Skeletal muscle satellite cell (primary cell): Measurements from ENCODE around the gene KMT2E.
A peak's percentile ranks its signal among the peaks of the same experiment; 100 is the strongest.
"Not testable (repeated sequence)": the region's sequence is repeated elsewhere in the genome, so short reads cannot be mapped to it uniquely, and the experiment has no call there.

Experiments
- H3K27me3 ChIP-seq: 2 replicates; pipeline ENCODE4 v1.7.0; 2013; ENCODE audit warnings: low read length; ENCODE audit not compliant: control insufficient read depth, insufficient read depth
- H3K36me3 ChIP-seq: 2 replicates; pipeline ENCODE4 v1.7.0; 2013; ENCODE audit warnings: mild to moderate bottlenecking, control low read depth, low read length; ENCODE audit not compliant: insufficient read depth
- H3K4me1 ChIP-seq: 2 replicates; pipeline ENCODE4 v1.7.0; 2013; ENCODE audit warnings: low read length; ENCODE audit not compliant: control insufficient read depth, insufficient read depth
- H3K4me2 ChIP-seq: 2 replicates; pipeline ENCODE4 v1.7.0; 2013; ENCODE audit warnings: mild to moderate bottlenecking, low read length
- H3K4me3 ChIP-seq: 2 replicates; pipeline ENCODE4 v1.7.0; 2013; ENCODE audit warnings: low read length
- H3K9ac ChIP-seq: 2 replicates; pipeline ENCODE4 v1.7.0; 2013; ENCODE audit warnings: mild to moderate bottlenecking, low read depth, low read length, moderate library complexity
- H3K9me3 ChIP-seq: replicated peaks from 2 replicates; pipeline ENCODE4 v1.7.0; 2013; ENCODE audit warnings: mild to moderate bottlenecking, control low read depth, low read length

KMT2E gene

DNA sequence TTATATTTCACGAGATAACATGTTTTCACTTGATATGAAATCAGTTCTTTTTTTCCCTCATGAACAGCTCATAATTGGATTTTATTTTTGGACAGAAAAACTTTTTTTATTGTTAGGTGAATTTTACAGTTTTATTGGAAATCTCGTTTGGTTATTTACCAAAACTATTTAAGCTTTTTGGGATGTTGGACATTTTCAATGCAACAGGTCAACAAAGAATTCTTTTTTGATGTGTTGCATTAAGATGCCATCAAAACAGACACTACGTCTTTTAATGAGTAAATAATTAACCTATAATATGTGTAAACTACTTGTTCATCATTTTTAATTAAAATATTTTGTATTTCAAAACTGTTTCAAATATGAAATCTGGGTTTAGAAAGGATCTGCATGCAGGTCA, 5.3 kb downstream of the KMT2E start:
- H3K4me1 ChIP-seq, result peaks cover 31% of the 10 kb centered on the region
- H3K4me3 ChIP-seq, result no peak overlapping the region
- H3K27me3 ChIP-seq, result no peaks in the 10 kb centered on the region
- no peak overlapping the region for H3K9ac ChIP-seq
- H3K36me3 ChIP-seq, result no peaks in the 10 kb centered on the region
- no peaks in the 10 kb centered on the region for H3K9me3 ChIP-seq
- H3K4me2 ChIP-seq, result peak overlapping the region; percentile 32

DNA sequence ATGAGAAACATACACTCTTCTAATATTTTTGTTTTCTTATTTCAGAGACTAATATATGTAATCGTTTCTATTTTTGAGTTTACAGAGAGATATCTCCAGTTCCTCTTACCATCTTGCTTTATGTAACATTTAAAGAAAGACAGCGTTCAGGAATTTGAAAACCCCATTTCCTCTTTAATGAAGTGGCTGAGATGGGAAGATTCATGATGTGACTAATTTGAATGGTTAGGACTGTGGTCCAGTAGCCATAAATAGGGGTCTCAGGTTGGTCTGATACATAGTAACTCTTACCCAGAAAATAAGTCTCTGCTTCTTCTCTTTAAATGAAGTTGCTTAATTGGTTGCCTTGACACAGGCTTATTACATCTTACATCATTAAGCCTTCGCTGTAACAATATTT, 6.9 kb downstream of the KMT2E start:
- Histone ChIP-seq H3K9me3 (no peaks in the 10 kb centered on the region), H3K4me3 (no peak overlapping the region), H3K4me1 (peaks cover 39% of the 10 kb centered on the region), H3K27me3 (no peaks in the 10 kb centered on the region), H3K9ac (no peak overlapping the region), H3K4me2 (peak overlapping the region; percentile 9), H3K36me3 (no peaks in the 10 kb centered on the region)

DNA sequence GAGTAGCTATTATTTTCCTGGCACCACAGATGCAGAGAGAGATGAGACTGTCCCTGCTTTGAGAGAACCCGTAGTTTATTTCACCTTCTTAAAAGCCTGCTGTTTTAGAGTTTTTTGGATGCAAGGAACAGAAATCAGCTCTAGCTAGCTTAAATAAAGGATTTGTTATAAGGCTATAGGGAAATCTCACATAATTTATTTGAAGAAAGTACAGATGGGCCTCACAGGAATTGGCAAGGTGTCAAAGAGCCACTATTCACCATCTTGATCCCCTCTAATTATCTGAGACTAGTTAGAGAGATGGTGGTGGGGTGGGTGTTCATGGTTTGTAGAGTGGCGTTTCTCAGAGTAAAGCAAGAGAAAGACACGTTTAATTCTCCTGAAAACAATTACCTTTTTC, 7.3 kb downstream of the KMT2E start:
- Histone ChIP-seq H3K4me1 (peaks cover 39% of the 10 kb centered on the region), H3K4me3 (no peak overlapping the region), H3K9me3 (no peaks in the 10 kb centered on the region), H3K4me2 (peak overlapping the region; percentile 9), H3K36me3 (no peaks in the 10 kb centered on the region), H3K9ac (no peak overlapping the region), H3K27me3 (no peaks in the 10 kb centered on the region)

- no peaks in the 10 kb centered on the region for H3K27me3 ChIP-seq
- no peak overlapping the region for H3K4me3 ChIP-seq
- no peak overlapping the region for H3K9ac ChIP-seq
- H3K4me1 ChIP-seq, result peaks cover 38% of the 10 kb centered on the region
- no peaks in the 10 kb centered on the region for H3K9me3 ChIP-seq
- H3K4me2 ChIP-seq, result no peak overlapping the region
- H3K36me3 ChIP-seq, result no peaks in the 10 kb centered on the region
Measured at GRCh38 chr7:105021967-105022366, 8.0 kb downstream of the KMT2E start.

GRCh38 chr7:105022458-105022857, 8.5 kb downstream of the KMT2E start:
- H3K36me3 ChIP-seq, result no peaks in the 10 kb centered on the region
- H3K27me3 ChIP-seq, result no peaks in the 10 kb centered on the region
- H3K4me2 ChIP-seq, result no peak overlapping the region
- H3K4me3 ChIP-seq, result no peak overlapping the region
- H3K9ac ChIP-seq, result no peak overlapping the region
- H3K9me3 ChIP-seq, result no peaks in the 10 kb centered on the region
- H3K4me1 ChIP-seq, result peaks cover 33% of the 10 kb centered on the region

- Histone ChIP-seq H3K9me3 (no peaks in the 10 kb centered on the region), H3K4me1 (peaks cover 22% of the 10 kb centered on the region), H3K4me2 (peak overlapping the region; percentile 3), H3K36me3 (no peaks in the 10 kb centered on the region), H3K4me3 (no peak overlapping the region), H3K27me3 (no peaks in the 10 kb centered on the region), H3K9ac (no peak overlapping the region)
Measured at GRCh38 chr7:105024734-105025133, 10.7 kb downstream of the KMT2E start.

DNA sequence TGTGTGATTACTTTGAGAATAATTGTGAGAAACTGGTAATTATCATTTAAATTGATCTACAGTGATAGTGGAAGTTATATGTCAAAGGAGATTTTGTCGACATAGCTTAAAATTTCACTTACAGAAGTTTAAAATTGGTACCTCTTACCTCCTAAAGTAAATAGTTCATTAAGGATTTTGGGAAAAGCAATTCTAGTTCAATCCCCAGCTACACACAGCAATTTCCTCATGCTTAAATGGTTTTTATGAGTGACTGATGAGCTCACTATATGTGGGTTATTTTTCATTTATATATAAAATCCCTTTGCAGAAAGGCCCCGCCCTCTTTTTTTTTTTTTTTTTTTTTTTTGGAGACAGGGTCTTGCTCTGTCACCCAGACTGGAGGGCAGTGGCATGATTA, 12.7 kb downstream of the KMT2E start:
- peaks cover 11% of the 10 kb centered on the region for H3K4me1 ChIP-seq
- H3K9me3 ChIP-seq, result no peaks in the 10 kb centered on the region
- H3K9ac ChIP-seq, result no peak overlapping the region
- H3K36me3 ChIP-seq, result no peaks in the 10 kb centered on the region
- no peak overlapping the region for H3K4me3 ChIP-seq
- no peaks in the 10 kb centered on the region for H3K27me3 ChIP-seq
- H3K4me2 ChIP-seq, result no peak overlapping the region

GRCh38 chr7:105027176-105027853, 13.3 kb downstream of the KMT2E start:
- no peaks in the 10 kb centered on the region for H3K36me3 ChIP-seq
- peaks cover 11% of the 10 kb centered on the region for H3K4me1 ChIP-seq
- H3K9ac ChIP-seq, result no peak overlapping the region
- no peaks in the 10 kb centered on the region for H3K9me3 ChIP-seq
- H3K4me2 ChIP-seq, result no peak overlapping the region
- no peak overlapping the region for H3K4me3 ChIP-seq
- no peaks in the 10 kb centered on the region for H3K27me3 ChIP-seq

GRCh38 chr7:105028004-105028403, 14.0 kb downstream of the KMT2E start:
- Histone ChIP-seq H3K36me3 (no peaks in the 10 kb centered on the region), H3K27me3 (no peaks in the 10 kb centered on the region), H3K4me2 (no peak overlapping the region), H3K4me1 (peaks cover 11% of the 10 kb centered on the region), H3K9me3 (no peaks in the 10 kb centered on the region), H3K9ac (no peak overlapping the region), H3K4me3 (no peak overlapping the region)

- not testable (repeated sequence) for H3K36me3 ChIP-seq, H3K4me2 ChIP-seq, H3K9me3 ChIP-seq, H3K27me3 ChIP-seq, H3K9ac ChIP-seq, H3K4me3 ChIP-seq
- H3K4me1 ChIP-seq, result peaks cover 11% of the 10 kb centered on the region
Measured at GRCh38 chr7:105028941-105029340, 14.9 kb downstream of the KMT2E start.

DNA sequence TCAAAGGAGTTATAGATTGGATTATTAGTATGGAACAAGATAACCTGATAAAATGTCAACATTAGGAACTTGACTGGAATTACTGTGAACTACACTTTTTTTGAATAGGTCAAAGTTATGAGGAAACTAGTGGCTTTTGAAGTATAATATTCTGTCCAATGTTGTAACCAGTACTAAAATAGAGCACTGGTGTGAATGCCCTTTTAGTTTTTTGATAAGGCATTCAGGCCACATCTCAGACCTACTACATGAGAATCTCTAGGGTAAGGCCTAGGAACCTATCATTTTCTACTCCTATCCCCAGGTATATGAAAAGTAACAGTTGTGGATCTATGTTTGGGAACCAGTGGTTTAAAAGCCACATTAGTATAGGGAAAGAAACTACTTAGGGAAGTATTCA, 16.4 kb downstream of the KMT2E start:
- Histone ChIP-seq H3K4me3 (no peak overlapping the region), H3K9me3 (no peaks in the 10 kb centered on the region), H3K36me3 (no peaks in the 10 kb centered on the region), H3K27me3 (no peaks in the 10 kb centered on the region), H3K4me1 (no peaks in the 10 kb centered on the region), H3K9ac (no peak overlapping the region), H3K4me2 (no peak overlapping the region)

DNA sequence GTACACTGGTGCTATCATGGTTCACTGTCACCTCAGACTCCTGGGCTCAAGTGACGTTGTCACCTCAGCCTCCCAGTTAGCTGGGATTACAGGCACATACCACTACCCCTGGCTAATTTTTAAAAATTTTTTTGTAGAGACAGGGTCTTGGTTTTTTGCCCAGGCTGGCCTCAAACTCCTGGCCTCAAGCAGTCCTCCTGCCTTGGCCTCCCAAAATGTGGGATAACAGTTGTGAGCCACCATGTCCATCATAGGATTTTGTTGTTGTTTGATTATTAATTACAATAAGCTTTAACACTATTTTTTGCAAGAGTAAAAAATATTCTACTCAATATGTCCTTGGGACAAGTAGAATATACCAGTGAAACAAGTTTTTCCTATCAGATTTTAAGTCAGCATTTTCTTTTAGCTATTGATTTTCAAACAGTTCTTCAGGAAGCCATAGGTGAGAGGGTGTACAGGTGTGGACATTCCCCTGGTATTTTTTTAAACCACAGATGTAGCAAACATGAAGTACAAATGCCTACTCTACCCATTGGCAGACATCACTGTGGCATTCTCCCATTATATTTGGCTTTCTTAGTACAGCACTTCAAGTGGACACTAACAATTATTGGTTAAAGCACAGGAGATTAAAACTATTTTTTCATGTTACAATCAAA, 18.7 kb downstream of the KMT2E start:
- Histone ChIP-seq H3K9me3 (no peaks in the 10 kb centered on the region), H3K9ac (no peak overlapping the region), H3K36me3 (no peaks in the 10 kb centered on the region), H3K4me2 (no peak overlapping the region), H3K27me3 (no peaks in the 10 kb centered on the region), H3K4me1 (no peaks in the 10 kb centered on the region), H3K4me3 (no peak overlapping the region)
